Caco-2 (cell line): ENCODE measurements around the gene FOXO3. TPM values are rescaled to one million over a fixed set of nuclear protein-coding genes. Genes with fewer than 3 reads are reported as not detected.

Experiments used
- BruUV-seq: library from RNA; stranded (reverse); fragments of 400-500 nt; replicated peaks from 2 replicates; lab custom pipeline; 2021; lab: Mats Ljungman, UMichigan
- CTCF ChIA-PET: fragments of 300-600 bp; sonication (Branson Sonifier 250); formaldehyde crosslinking; loops from one replicate; lab custom pipeline; 2022; ENCODE audit warnings: antibody characterized with exemption; lab: Charles Lee
- POLR2A ChIA-PET: fragments of 300-600 bp; sonication (Branson Sonifier 250); formaldehyde crosslinking; loops from one replicate; lab custom pipeline; 2022; ENCODE audit warnings: antibody characterized with exemption; lab: Charles Lee
- DNase-seq, 2 experiments: peaks; one replicate each; pipeline versions ENCODE4 v3.0.0 to v3.0.0-alpha.2; 2020 to 2022
- H3K27me3 ChIP-seq: replicated peaks from 2 replicates; pipeline ENCODE4 v1.6.0; 2011; ENCODE audit warnings: low read length; ENCODE audit not compliant: control insufficient read depth, insufficient read depth
- H3K36me3 ChIP-seq: 2 replicates; pipeline ENCODE4 v1.5.1; 2011; ENCODE audit warnings: low read length; ENCODE audit not compliant: control insufficient read depth, insufficient read depth
- H3K4me1 ChIP-seq: fragments of 250-450 bp; sonication (Bioruptor Pico); 2 replicates; pipeline ENCODE4 v1.5.1; 2020; ENCODE audit warnings: mild to moderate bottlenecking
- H3K4me3 ChIP-seq: 2 replicates; pipeline ENCODE4 v1.5.1; 2011; ENCODE audit warnings: low read depth, mild to moderate bottlenecking, control low read depth, low read length
- H3K9me3 ChIP-seq: fragments of 250-450 bp; sonication (Bioruptor Pico); 2 replicates; pipeline ENCODE4 v1.5.1; 2020; ENCODE audit warnings: mild to moderate bottlenecking, moderate library complexity
- H3K27ac Mint-ChIP-seq: one replicate; pipeline ENCODE4 v1.8.0; 2022; ENCODE audit warnings: mixed read lengths; ENCODE audit not compliant: unreplicated experiment
- H3K27me3 Mint-ChIP-seq: one replicate; pipeline ENCODE4 v1.8.0; 2022; ENCODE audit warnings: mixed read lengths; ENCODE audit not compliant: insufficient read depth, unreplicated experiment
- H3K36me3 Mint-ChIP-seq: one replicate; pipeline ENCODE4 v1.8.0; 2022; ENCODE audit warnings: mild to moderate bottlenecking, mixed read lengths; ENCODE audit not compliant: insufficient read depth, unreplicated experiment
- H3K4me1 Mint-ChIP-seq: one replicate; pipeline ENCODE4 v1.8.0; 2022; ENCODE audit warnings: low read depth, mixed read lengths; ENCODE audit not compliant: unreplicated experiment
- H3K4me3 Mint-ChIP-seq: one replicate; pipeline ENCODE4 v1.8.0; 2022; ENCODE audit warnings: mild to moderate bottlenecking, moderate library complexity, mixed read lengths; ENCODE audit not compliant: unreplicated experiment
- H3K9me3 Mint-ChIP-seq: one replicate; pipeline ENCODE4 v1.8.0; 2022; ENCODE audit warnings: mixed read lengths; ENCODE audit not compliant: unreplicated experiment
- CTCF ChIP-seq, 2 experiments: fragments of 200-600 bp in 1 of 2; IDR thresholded peaks; 1 replicate in 1 of 2; 2 replicates in 1 of 2; pipeline versions ENCODE4 v1.5.1 to v1.8.0; 2011 to 2022; ENCODE audit warnings: antibody characterized with exemption in 1 of 2, control low read depth in 1 of 2, inconsistent platforms in 1 of 2, low read depth in 1 of 2, low read length in 1 of 2, mild to moderate bottlenecking in 1 of 2, moderate library complexity in 1 of 2; ENCODE audit not compliant: insufficient read depth in 1 of 2, severe bottlenecking in 1 of 2, unreplicated experiment in 1 of 2
- intact Hi-C: fragments of 100-400 bp; cut with micrococcal nuclease; formaldehyde crosslinking; loops from one replicate; pipeline ENCODE4 v1.10.0; 2022; ENCODE audit not compliant: unreplicated experiment
- total RNA-seq: library from RNA; stranded (reverse); gene quantifications from 2 replicates; pipeline ENCODE4 v1.2.3, GENCODE V29; 2022

FOXO3 gene
- total RNA-seq, 1 experiment from 2014 or later = 34.3 TPM

- no peak overlapping the region for H3K4me3 ChIP-seq
- BruUV-seq = no TSS peak
- no peaks in the 10 kb centered on the region for H3K4me1 ChIP-seq
- peaks cover 34% of the 10 kb centered on the region for H3K36me3 Mint-ChIP-seq
- intact Hi-C loops = no loop called here
- H3K27me3 ChIP-seq = no peaks in the 10 kb centered on the region
- POLR2A ChIA-PET = no interaction called here
- no peaks in the 10 kb centered on the region for H3K27me3 Mint-ChIP-seq
- H3K9me3 Mint-ChIP-seq = no peaks in the 10 kb centered on the region
- H3K4me1 Mint-ChIP-seq = peaks cover 25% of the 10 kb centered on the region
- H3K36me3 ChIP-seq = no peaks in the 10 kb centered on the region
- TF ChIP-seq CTCF (IDR thresholded peaks at IDR 0.05; ENCODE audit: insufficient read depth in 1 of 2, low read depth in 1 of 2, low read length in 1 of 2, severe bottlenecking in 1 of 2, unreplicated experiment in 1 of 2) = no peak
- H3K27ac Mint-ChIP-seq = peak overlapping the region; percentile 32
- H3K4me3 Mint-ChIP-seq = no peak overlapping the region
- no peak for DNase-seq
- H3K9me3 ChIP-seq = no peaks in the 10 kb centered on the region
- CTCF ChIA-PET = no interaction called here
Observed at GRCh38 chr6:108673153-108673552, 112.4 kb downstream of the FOXO3 start.

- H3K36me3 Mint-ChIP-seq = peaks cover 30% of the 10 kb centered on the region
- Histone ChIP-seq H3K9me3 (no peaks in the 10 kb centered on the region), H3K36me3 (no peaks in the 10 kb centered on the region), H3K4me3 (no peak overlapping the region), H3K4me1 (no peaks in the 10 kb centered on the region), H3K27me3 (no peaks in the 10 kb centered on the region)
- H3K4me1 Mint-ChIP-seq = peaks cover 25% of the 10 kb centered on the region
- ChIA-PET POLR2A (no interaction called here), CTCF (no interaction called here)
- BruUV-seq = no TSS peak
- no peaks in the 10 kb centered on the region for H3K27me3 Mint-ChIP-seq
- H3K27ac Mint-ChIP-seq = peak overlapping the region; percentile 32
- no peak for DNase-seq
- no peak overlapping the region for H3K4me3 Mint-ChIP-seq
- no peaks in the 10 kb centered on the region for H3K9me3 Mint-ChIP-seq
- TF ChIP-seq CTCF (IDR thresholded peaks at IDR 0.05; ENCODE audit: insufficient read depth in 1 of 2, low read depth in 1 of 2, low read length in 1 of 2, severe bottlenecking in 1 of 2, unreplicated experiment in 1 of 2) = no peak
- intact Hi-C loops = no loop called here
Observed at GRCh38 chr6:108673602-108674001, 112.9 kb downstream of the FOXO3 start.

- ChIA-PET POLR2A (no interaction called here), CTCF (no interaction called here)
- H3K9me3 Mint-ChIP-seq = no peaks in the 10 kb centered on the region
- DNase-seq = no peak
- peaks cover 28% of the 10 kb centered on the region for H3K36me3 Mint-ChIP-seq
- no peaks in the 10 kb centered on the region; the same call in 1 of the 2 replicates for H3K36me3 ChIP-seq
- H3K4me3 ChIP-seq = no peak overlapping the region
- no peak for TF ChIP-seq CTCF (IDR thresholded peaks at IDR 0.05; ENCODE audit: insufficient read depth in 1 of 2, low read depth in 1 of 2, low read length in 1 of 2, severe bottlenecking in 1 of 2, unreplicated experiment in 1 of 2)
- peaks cover 25% of the 10 kb centered on the region for H3K4me1 Mint-ChIP-seq
- no peak overlapping the region for H3K4me3 Mint-ChIP-seq
- H3K27me3 Mint-ChIP-seq = no peaks in the 10 kb centered on the region
- BruUV-seq = no TSS peak
- H3K9me3 ChIP-seq = no peaks in the 10 kb centered on the region
- intact Hi-C loops = no loop called here
- H3K27ac Mint-ChIP-seq = no peak overlapping the region
- H3K27me3 ChIP-seq = no peaks in the 10 kb centered on the region
- H3K4me1 ChIP-seq = no peaks in the 10 kb centered on the region
Observed at GRCh38 chr6:108675226-108676200, 114.8 kb downstream of the FOXO3 start.
